Mesothelial cell of epicardium (in vitro differentiated cells): ENCODE data around the gene MYCBPAP. TPM values are rescaled to one million over a fixed set of nuclear protein-coding genes. Genes with fewer than 3 reads are reported as not detected.

Source experiments
- DNase-seq, 2 experiments: peaks; one replicate each; pipeline ENCODE4 v3.0.0; 2021; ENCODE audit warnings: low spot score in 2 of 2; ENCODE audit not compliant: unreplicated experiment in 2 of 2
- H3K27ac Mint-ChIP-seq: 2 replicates; pipeline ENCODE4 v1.8.0; 2021; ENCODE audit warnings: mixed read lengths
- H3K27me3 Mint-ChIP-seq: 2 replicates; pipeline ENCODE4 v1.8.0; 2021; ENCODE audit warnings: low read depth, mixed read lengths
- H3K36me3 Mint-ChIP-seq: 2 replicates; pipeline ENCODE4 v1.8.0; 2021; ENCODE audit warnings: mixed read lengths
- H3K4me1 Mint-ChIP-seq: 2 replicates; pipeline ENCODE4 v1.8.0; 2021; ENCODE audit warnings: mixed read lengths
- H3K4me3 Mint-ChIP-seq: 2 replicates; pipeline ENCODE4 v1.8.0; 2021; ENCODE audit warnings: mild to moderate bottlenecking, moderate library complexity, mixed read lengths
- H3K9me3 Mint-ChIP-seq: 2 replicates; pipeline ENCODE4 v1.8.0; 2021; ENCODE audit warnings: mixed read lengths
- CTCF ChIP-seq: fragments of 200-600 bp; sonication (generic); IDR thresholded peaks from one replicate; pipeline ENCODE4 v1.5.0; 2021; ENCODE audit warnings: antibody characterized with exemption; ENCODE audit not compliant: unreplicated experiment
- total RNA-seq: library from RNA; stranded (reverse); gene quantifications from 3 replicates; pipeline ENCODE4 v1.2.1, GENCODE V29; 2021

The MYCBPAP gene
- total RNA-seq, 1 donor from 2014 or later, result 5.1 TPM

DNA sequence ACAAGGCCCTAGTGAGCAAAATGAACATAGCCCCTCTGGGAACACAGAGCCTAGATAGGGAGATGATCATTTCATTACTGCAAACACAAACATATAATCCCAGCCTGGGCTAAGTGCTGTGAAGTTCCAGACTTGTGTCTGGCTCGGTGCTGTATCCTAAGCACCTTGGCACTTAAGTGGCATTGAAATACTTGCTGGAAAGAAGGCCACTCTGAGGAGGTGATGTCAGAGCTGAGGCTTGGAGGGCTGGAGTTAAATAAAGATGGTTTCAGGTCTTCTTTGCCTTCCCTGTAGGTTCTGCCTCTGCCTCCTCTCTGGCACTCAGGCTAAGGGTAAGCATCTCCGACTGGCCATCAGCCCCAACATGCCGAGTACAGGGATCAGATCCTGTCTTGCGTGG, 49.9 kb downstream of the MYCBPAP start:
- Mint-ChIP-seq H3K27ac (no peak overlapping the region), H3K4me1 (peaks cover 20% of the 10 kb centered on the region), H3K36me3 (peaks cover 4% of the 10 kb centered on the region), H3K9me3 (no peaks in the 10 kb centered on the region), H3K4me3 (peak overlapping the region; percentile 73), H3K27me3 (peaks cover 51% of the 10 kb centered on the region)
- TF ChIP-seq CTCF, result no peak
- no peak for DNase-seq

GRCh38 chr17:50558581-50558940, 50.3 kb downstream of the MYCBPAP start:
- peak overlapping the region; percentile 73 for H3K4me3 Mint-ChIP-seq
- DNase-seq, result no peak

DNA sequence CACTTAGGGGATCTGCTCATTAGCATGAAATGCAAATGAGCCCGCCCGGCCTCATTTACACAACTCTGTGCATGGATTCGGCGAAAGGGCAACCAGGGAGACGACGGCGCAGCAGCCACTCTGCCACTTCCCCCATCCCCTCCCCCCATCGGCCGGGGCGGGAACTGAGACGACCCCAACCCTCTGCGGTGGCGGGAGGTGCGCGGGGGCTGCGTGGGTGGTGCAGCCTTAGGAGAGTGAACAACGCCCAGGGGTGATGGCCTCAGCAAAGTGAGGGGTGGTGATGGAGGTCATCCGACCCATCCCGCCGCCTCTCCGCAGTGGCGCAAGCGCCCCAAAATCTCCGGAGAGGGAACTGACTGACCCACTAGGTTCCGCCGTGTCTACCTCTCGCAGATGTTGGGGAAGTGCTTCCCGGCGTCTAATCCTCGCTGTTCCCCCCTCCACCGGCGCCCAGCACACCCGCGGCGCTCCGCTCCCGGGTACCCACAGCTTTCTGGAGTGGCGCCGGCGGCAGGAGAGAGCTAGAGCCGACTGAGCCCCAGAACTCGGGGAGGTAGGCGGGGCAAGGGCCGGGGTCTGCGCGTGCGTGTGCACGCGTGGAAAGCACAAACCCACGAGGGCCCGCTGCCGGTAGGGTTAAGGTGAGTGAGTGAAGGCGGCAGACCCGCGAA, 50.8 kb downstream of the MYCBPAP start:
- peak overlapping the region; percentile 73 for H3K4me3 Mint-ChIP-seq
- TF ChIP-seq CTCF, result no peak
- DNase-seq, result peak in 1 of 2 experiments; percentile 50

More at GRCh38 chr17:50558581-50558940, 50.3 kb downstream of the MYCBPAP start:
- Mint-ChIP-seq H3K9me3 (no peaks in the 10 kb centered on the region), H3K36me3 (peaks cover 4% of the 10 kb centered on the region), H3K4me1 (peaks cover 20% of the 10 kb centered on the region), H3K27me3 (peaks cover 56% of the 10 kb centered on the region), H3K27ac (no peak overlapping the region)
- TF ChIP-seq CTCF, result no peak

DNA sequence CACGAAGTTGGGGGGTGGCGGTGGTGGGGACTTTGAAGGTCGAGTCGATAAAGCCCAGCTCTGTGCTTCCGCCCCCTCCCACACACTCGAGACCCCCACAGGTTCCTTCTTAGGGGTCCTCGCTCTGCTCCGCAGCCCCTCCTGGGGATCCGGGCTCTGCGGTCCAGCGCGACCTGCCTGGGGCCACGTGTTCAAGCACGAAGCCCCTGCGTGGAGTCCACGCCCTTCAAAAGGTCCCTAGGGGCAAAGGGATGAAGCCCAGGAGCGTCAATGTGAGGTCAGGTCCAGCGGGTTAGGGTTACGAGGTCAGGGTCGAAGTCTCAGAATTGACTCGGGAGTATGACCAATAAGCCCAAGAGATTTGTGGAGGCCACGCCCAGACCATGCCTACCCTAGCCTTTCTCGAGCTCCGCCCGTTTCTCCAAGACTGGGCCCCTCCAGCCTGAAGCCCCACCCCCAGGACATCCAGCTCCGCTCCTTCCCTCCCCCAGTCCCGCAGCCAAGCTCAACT, 51.5 kb downstream of the MYCBPAP start:
- H3K27ac Mint-ChIP-seq, result no peak overlapping the region
- DNase-seq, result peak in 1 of 2 experiments; percentile 53
- H3K27me3 Mint-ChIP-seq, result peaks cover 66% of the 10 kb centered on the region
- TF ChIP-seq CTCF, result no peak
- peaks cover 4% of the 10 kb centered on the region for H3K36me3 Mint-ChIP-seq
- H3K4me3 Mint-ChIP-seq, result peak overlapping the region; percentile 73
- no peaks in the 10 kb centered on the region for H3K9me3 Mint-ChIP-seq
- peaks cover 28% of the 10 kb centered on the region for H3K4me1 Mint-ChIP-seq

More for the DNA sequence above, 50.8 kb downstream of the MYCBPAP start:
- H3K9me3 Mint-ChIP-seq, result no peaks in the 10 kb centered on the region
- H3K27me3 Mint-ChIP-seq, result peaks cover 61% of the 10 kb centered on the region
- H3K36me3 Mint-ChIP-seq, result peaks cover 4% of the 10 kb centered on the region
- peaks cover 23% of the 10 kb centered on the region for H3K4me1 Mint-ChIP-seq
- H3K27ac Mint-ChIP-seq, result no peak overlapping the region

GRCh38 chr17:50560185-50560824, 52.1 kb downstream of the MYCBPAP start, which contains the start of gene CACNA1G:
CACNA1G (plus strand) TSS chr17:50560715; CDS start chr17:50561460, 745 bp downstream.
- peak within 1 kb of the TSS; percentile 73 for H3K4me3 Mint-ChIP-seq
- peaks cover 71% of the 10 kb centered on the region for H3K27me3 Mint-ChIP-seq
- peak within 1 kb of the TSS; percentile 69 for H3K27ac Mint-ChIP-seq

More at GRCh38 chr17:50560185-50560824, 52.1 kb downstream of the MYCBPAP start, which contains the start of gene CACNA1G:
- Mint-ChIP-seq H3K36me3 (peaks cover 2% of the 10 kb centered on the region), H3K4me1 (peaks cover 33% of the 10 kb centered on the region), H3K9me3 (no peaks in the 10 kb centered on the region)
- TF ChIP-seq CTCF, result no peak
- peak; percentile 90 to 95 for DNase-seq
